ENCODE data around the gene PHB1.
"Not testable (repeated sequence)": the region's sequence is repeated elsewhere in the genome, so short reads cannot be mapped to it uniquely, and the experiment has no call there.

The PHB1 gene

GRCh38 chr17:49373115-49373514, 41.6 kb downstream of the PHB1 start:
- no peak for DNase-seq

DNA sequence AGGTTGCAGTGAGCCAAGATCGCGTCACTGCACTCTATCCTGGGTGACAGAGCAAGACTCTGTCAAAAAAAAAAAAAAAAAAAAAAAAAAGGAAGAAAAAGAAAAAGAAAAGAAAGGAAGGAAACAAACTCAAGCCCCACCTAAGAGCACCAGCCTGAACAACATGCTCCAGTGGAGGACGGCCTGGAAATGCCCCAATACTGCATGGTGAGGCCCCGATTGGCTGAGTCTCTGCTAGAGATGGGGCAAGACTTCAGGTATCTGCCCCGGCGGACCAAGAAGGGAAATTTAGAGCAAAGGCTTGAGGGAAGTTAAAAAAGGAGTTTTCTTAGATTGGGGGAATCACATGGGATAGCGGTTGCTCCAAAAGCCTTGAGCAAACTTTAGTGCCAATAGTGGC, 42.3 kb downstream of the PHB1 start:
- DNase-seq = no peak

DNA sequence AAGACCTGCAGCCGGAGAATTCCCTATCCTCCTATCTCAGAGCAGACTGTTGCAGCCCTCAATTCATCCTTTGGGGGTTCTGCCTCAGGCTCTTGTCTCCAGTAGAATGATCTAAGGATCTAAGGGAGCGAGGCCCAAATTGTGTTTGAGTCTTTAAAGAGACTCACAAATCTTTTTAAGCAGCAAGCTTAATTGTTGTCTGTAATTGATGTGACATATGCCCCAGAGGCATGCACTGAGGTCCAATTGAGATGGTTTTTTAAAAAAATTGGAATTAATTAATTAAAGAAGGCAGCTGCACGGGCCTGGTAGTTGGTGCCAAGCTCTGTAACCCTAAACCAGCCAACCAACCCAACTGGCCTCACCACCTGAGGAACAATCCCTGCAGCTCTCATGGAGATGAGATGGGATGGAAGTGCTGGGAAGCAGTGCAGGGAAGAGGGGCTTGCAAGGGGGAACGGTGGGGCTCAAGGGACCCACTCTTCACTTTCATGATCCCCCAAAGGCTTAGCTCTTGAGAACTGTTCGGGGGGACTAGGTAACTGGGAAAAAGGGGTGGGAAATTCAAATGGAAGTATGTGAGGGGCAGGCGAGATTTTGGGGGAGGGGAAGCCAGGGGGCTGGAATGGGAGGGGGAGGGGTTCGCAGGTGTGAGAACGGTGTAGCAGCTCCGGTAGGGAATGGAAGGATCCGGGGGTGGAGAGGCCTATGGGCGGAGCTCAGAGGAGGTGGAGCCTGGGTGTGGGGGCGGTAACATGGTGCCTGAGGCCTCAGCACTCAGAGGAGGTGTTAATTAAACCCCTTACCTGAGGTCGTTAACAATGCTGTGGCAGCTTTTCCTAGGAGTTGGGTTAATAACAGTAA, 43.5 kb downstream of the PHB1 start:
- no peak for DNase-seq

DNA sequence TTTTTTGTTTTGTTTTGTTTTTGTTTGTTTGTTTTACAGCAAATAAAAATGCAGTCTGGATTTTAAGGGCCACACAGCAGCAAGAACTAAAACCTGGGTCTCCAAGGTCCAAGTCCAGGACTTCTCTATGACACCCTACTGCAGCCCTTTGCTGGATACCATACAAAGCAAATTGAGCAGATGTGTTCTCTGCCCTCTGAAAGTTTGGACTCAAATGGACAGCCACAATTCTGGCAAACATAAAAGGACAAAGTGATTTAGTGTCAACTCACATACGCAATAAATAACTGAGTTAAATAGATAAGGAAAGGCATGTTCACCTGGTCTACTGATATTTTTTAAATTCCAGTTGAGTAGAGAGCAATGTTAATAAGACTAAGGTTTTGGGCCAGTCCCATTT, 44.9 kb downstream of the PHB1 start:
- DNase-seq = no peak

DNA sequence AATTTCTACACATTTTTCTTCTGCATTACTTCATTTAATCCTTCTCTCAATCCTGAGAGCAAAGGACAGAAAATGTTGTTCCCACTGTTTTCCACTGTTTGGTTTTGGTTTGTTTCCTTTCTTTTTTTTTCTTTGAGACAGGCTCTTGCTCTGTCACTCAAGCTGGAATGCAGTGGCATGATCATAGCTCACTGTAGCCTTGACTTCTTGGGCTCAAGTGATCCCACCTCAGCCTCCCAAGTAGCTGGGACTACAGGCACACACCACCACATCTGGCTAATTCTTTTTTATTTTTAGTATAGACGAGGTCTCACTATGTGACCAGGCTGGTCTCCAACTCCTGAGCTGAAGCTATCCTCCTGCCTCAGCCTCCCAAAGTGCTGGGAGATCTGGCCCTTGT, 45.6 kb downstream of the PHB1 start:
- DNase-seq = no peak

GRCh38 chr17:49365667-49366066, 49.0 kb downstream of the PHB1 start:
- peak; percentile 17 to 42 for DNase-seq

GRCh38 chr17:49365126-49365525, 49.6 kb downstream of the PHB1 start:
- not testable (repeated sequence) for DNase-seq

GRCh38 chr17:49364119-49364518, 50.6 kb downstream of the PHB1 start:
- DNase-seq = no peak

- DNase-seq = no peak
Observed at GRCh38 chr17:49363251-49363650, 51.4 kb downstream of the PHB1 start.

GRCh38 chr17:49362723-49363117, 52.0 kb downstream of the PHB1 start:
- no peak for DNase-seq

DNA sequence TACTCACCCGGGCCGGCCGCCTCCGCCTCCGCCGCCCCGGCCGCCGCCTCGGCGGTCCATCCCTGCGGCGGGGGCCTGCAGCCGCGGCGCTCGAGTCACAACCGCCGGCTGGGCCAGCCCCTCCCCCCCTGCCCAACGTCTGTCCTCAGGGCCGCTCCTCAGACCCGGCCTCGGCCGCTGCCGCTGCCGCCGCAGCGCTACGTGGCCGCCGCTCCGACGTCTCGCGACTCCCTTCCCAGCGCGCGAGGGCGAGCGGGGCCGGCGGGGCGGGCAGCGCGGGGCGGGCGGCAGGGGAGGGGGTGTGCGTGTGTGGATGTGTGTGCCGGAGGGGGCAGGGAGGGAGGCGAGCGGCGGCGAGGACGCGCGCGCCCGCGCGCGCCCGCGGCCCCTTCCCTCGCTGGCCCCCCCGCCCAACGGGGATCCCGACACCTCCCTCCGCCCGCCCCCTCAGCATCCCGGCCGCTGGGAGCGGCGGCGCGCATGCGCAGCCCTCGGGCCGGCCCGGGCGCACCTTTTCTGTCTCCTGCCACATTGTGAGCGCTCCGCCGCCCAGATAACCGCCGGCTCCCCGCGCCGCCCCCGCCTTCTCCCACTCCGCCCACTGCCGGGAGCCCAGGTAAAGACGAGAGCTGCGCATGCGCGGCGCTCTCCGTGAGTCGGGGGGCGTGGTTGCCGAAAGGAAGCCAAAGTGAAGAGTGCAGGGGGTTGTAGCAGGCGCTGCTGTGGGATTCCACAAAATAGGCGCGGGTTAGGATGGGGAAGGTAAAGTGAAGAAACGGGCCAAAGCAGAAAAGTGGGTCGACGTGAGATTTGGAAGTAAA, 52.6 kb downstream of the PHB1 start, which contains the start of gene ZNF652:
Gene ZNF652, minus strand, starts transcription at position 349 of the 821 bp plus-strand sequence. CDS start 44,525 bp downstream, outside the sequence.
- DNase-seq = peak; percentile 96 to 98

- DNase-seq = peak; percentile 22 to 50
Observed at GRCh38 chr17:49361129-49361901, 53.4 kb downstream of the PHB1 start.

DNA sequence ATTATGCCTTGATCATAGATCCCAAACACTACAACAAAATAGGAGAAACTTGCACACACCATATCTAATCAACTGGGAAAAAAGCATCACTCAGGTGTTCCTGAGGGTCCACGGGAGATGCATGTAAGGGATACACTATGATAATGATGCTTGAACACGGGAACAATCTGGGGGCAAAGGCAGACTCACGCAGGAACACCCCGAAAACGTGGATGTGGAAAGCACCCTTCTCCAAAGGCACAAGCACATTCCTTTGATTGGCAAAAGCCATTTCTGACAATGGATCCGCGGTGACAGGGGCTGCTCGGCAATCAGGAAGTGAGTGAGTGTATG, 53.9 kb downstream of the PHB1 start:
- no peak for DNase-seq

GRCh38 chr17:49359990-49360795, 54.5 kb downstream of the PHB1 start:
- DNase-seq = no peak

DNA sequence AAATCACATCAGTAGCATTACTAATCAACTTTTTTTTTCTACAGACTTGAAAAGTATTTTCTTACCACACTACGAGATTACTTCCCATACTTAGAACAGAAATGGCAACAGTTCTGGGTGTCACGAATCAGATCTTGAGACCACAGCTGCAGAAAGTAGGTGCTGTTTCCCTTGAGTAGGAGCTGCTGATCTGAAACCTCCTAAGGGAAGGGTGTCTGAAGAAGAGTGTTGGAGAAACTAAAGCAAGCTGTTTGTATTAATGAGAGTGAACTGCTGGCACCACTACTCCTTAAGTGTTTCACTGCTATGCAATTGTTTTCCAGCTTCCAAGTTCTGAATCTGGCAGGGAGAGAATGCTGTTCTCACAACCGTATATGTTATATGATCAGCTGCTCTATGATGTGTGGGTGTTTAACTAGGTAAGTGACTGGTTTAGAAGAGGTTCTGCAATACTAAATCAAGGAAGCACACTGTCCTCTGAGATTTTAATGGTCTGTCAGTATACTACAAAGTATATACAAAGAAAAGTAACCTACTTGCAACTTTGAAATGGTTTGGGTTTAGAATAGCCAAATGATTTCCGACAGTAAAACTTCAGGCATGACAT, 55.9 kb downstream of the PHB1 start:
- DNase-seq = no peak

- no peak for DNase-seq
Observed at GRCh38 chr17:49357516-49357915, 57.2 kb downstream of the PHB1 start.

GRCh38 chr17:49356320-49356719, 58.4 kb downstream of the PHB1 start:
- DNase-seq = no peak

Measured in SHP77 (cell line).